WTC11 (cell line): ENCODE data around the gene SERPINB13.
"Not testable (repeated sequence)": the region's sequence is repeated elsewhere in the genome, so short reads cannot be mapped to it uniquely, and the experiment has no call there.

ENCODE experiments used
- CDX4 ChIP-seq: fragments of 250-450 bp; sonication (Bioruptor Pico); IDR thresholded peaks from 2 replicates; pipeline ENCODE4 v1.9.0; 2021; ENCODE audit warnings: moderate library complexity, mild to moderate bottlenecking, inconsistent platforms, borderline replicate concordance
- CTCF ChIP-seq: fragments of 200-600 bp; IDR thresholded peaks from 2 replicates; pipeline ENCODE4 v1.8.0; 2022; ENCODE audit warnings: antibody characterized with exemption
- E2F1 ChIP-seq: sonication (generic); formaldehyde crosslinking; IDR thresholded peaks from 2 replicates; pipeline ENCODE4 v1.8.0; 2022; ENCODE audit warnings: mild to moderate bottlenecking, missing genetic modification reagents
- TEAD4 ChIP-seq: sonication (generic); formaldehyde crosslinking; IDR thresholded peaks from 2 replicates; pipeline ENCODE4 v1.8.0; 2022; ENCODE audit warnings: mild to moderate bottlenecking, missing genetic modification reagents
- TP53 ChIP-seq: sonication (generic); formaldehyde crosslinking; IDR thresholded peaks from 2 replicates; pipeline ENCODE4 v1.8.1; 2023; ENCODE audit warnings: mild to moderate bottlenecking, missing genetic modification reagents
- ZBTB21 ChIP-seq: sonication (generic); formaldehyde crosslinking; IDR thresholded peaks from 2 replicates; pipeline ENCODE4 v1.8.1; 2023; ENCODE audit warnings: mild to moderate bottlenecking, missing genetic modification reagents, borderline replicate concordance
- ZNF232 ChIP-seq: sonication (generic); formaldehyde crosslinking; IDR thresholded peaks from 2 replicates; pipeline ENCODE4 v1.8.0; 2022; ENCODE audit warnings: mild to moderate bottlenecking, missing genetic modification reagents
- ZSCAN18 ChIP-seq: fragments of 250-450 bp; sonication (Bioruptor Pico); IDR thresholded peaks from 2 replicates; pipeline ENCODE4 v2.1.2; 2022; ENCODE audit warnings: mild to moderate bottlenecking, moderate library complexity

GRCh38 chr18:63644694-63645093, 57.6 kb downstream of the SERPINB13 start:
- TF ChIP-seq ZNF232 (CRISPR knock-in tag); CDX4 (CRISPR knock-in tag); TP53; E2F1; CTCF; ZBTB21 (CRISPR knock-in tag); TEAD4; ZSCAN18 (CRISPR knock-in tag): not testable (repeated sequence)
